OCI-LY1 (cell line): ENCODE data around the gene BCL2L15.

Experiments
- H2AFZ ChIP-seq: fragments of 200-600 bp; sonication (generic), shearing (Covaris generic); 2 replicates; pipeline ENCODE4 v1.6.0; 2014; ENCODE audit warnings: antibody characterized with exemption, mild to moderate bottlenecking, low read length
- H3F3A ChIP-seq: fragments of 200-600 bp; sonication (generic), shearing (Covaris generic); 2 replicates; pipeline ENCODE4 v1.6.0; 2014; ENCODE audit warnings: mild to moderate bottlenecking, antibody characterized with exemption, low read length, moderate library complexity; ENCODE audit not compliant: insufficient read depth
- H3K27ac ChIP-seq: fragments of 200-600 bp; sonication (generic); 2 replicates; pipeline ENCODE4 v1.5.1; 2014; ENCODE audit warnings: low read length, mixed run types, mild to moderate bottlenecking, low read depth; ENCODE audit not compliant: poor library complexity, severe bottlenecking
- H3K27me3 ChIP-seq: fragments of 200-600 bp; sonication (generic); 2 replicates; pipeline ENCODE4 v1.6.0; 2014; ENCODE audit warnings: antibody characterized with exemption, mild to moderate bottlenecking, low read length, moderate library complexity; ENCODE audit not compliant: insufficient read depth
- H3K36me3 ChIP-seq: fragments of 200-600 bp; sonication (generic); 2 replicates; pipeline ENCODE4 v1.6.1; 2014; ENCODE audit warnings: mild to moderate bottlenecking, antibody characterized with exemption, low read length, moderate library complexity, mixed read lengths; ENCODE audit not compliant: insufficient read depth
- H3K4me1 ChIP-seq: fragments of 200-600 bp; sonication (generic); 2 replicates; pipeline ENCODE4 v1.5.1; 2014; ENCODE audit warnings: mild to moderate bottlenecking, low read length, moderate library complexity; ENCODE audit not compliant: insufficient read depth, severe bottlenecking
- H3K4me2 ChIP-seq: fragments of 200-600 bp; sonication (generic), shearing (Covaris generic); 2 replicates; pipeline ENCODE4 v1.6.1; 2014; ENCODE audit warnings: low read length
- H3K4me3 ChIP-seq: fragments of 200-600 bp; sonication (generic); 2 replicates; pipeline ENCODE4 v1.5.1; 2014; ENCODE audit warnings: low read length, low read depth, mild to moderate bottlenecking, mixed read lengths; ENCODE audit not compliant: poor library complexity, severe bottlenecking
- H3K79me2 ChIP-seq: fragments of 200-600 bp; shearing (Covaris generic); 2 replicates; pipeline ENCODE4 v1.6.1; 2016; ENCODE audit warnings: mixed run types, low read length, mixed read lengths; ENCODE audit not compliant: insufficient read depth
- H3K9ac ChIP-seq: fragments of 200-600 bp; sonication (generic), shearing (Covaris generic); 2 replicates; pipeline ENCODE4 v1.6.1; 2014; ENCODE audit warnings: mild to moderate bottlenecking, low read length, mixed read lengths
- H3K9me2 ChIP-seq: fragments of 200-600 bp; sonication (generic), shearing (Covaris generic); 2 replicates; pipeline ENCODE4 v1.6.1; 2014; ENCODE audit warnings: low read depth, mild to moderate bottlenecking, low read length, mixed read lengths
- H3K9me3 ChIP-seq: fragments of 200-600 bp; shearing (Covaris generic); 2 replicates; pipeline ENCODE4 v1.6.1; 2014; ENCODE audit warnings: low read length, mixed read lengths
- H4K20me1 ChIP-seq: fragments of 200-600 bp; sonication (generic), shearing (Covaris generic); 2 replicates; pipeline ENCODE4 v1.6.0; 2016; ENCODE audit warnings: mild to moderate bottlenecking, low read length; ENCODE audit not compliant: insufficient read depth
- CTCF ChIP-seq: fragments of 200-600 bp; sonication (generic), shearing (Covaris generic); IDR thresholded peaks from 2 replicates; pipeline ENCODE4 v1.5.1; 2017; ENCODE audit warnings: mild to moderate bottlenecking, antibody characterized with exemption, low read length, moderate library complexity, mixed read lengths
- EZH2 ChIP-seq: fragments of 200-600 bp; sonication (generic), shearing (Covaris generic); IDR thresholded peaks from 2 replicates; pipeline ENCODE4 v1.8.0; 2017; ENCODE audit warnings: borderline replicate concordance, mixed run types, mild to moderate bottlenecking, antibody characterized with exemption, low read length, moderate library complexity, mixed read lengths

Gene BCL2L15

GRCh38 chr1:113836534-113836933 is 50.8 kb downstream of the BCL2L15 start:
- Histone ChIP-seq H3K4me3 (no peak overlapping the region), H3K27me3 (no peaks in the 10 kb centered on the region), H3K9ac (no peak overlapping the region), H3K9me3 (no peaks in the 10 kb centered on the region), H3K27ac (no peak overlapping the region), H3K36me3 (peaks cover 59% of the 10 kb centered on the region), H3F3A (0 out of 2 replicates have a peak, but pooled peaks cover 6% of the 10 kb centered on the region), H3K79me2 (no peaks in the 10 kb centered on the region), H4K20me1 (no peaks in the 10 kb centered on the region), H2AFZ (no peak overlapping the region), H3K4me2 (no peak overlapping the region), H3K4me1 (no peaks in the 10 kb centered on the region), H3K9me2 (no peaks in the 10 kb centered on the region)
- no peak for TF ChIP-seq EZH2

- Histone ChIP-seq H3K9me3 (no peaks in the 10 kb centered on the region), H3K4me3 (no peak overlapping the region), H3K79me2 (no peaks in the 10 kb centered on the region), H4K20me1 (no peaks in the 10 kb centered on the region), H3K36me3 (peaks cover 59% of the 10 kb centered on the region), H3K9me2 (no peaks in the 10 kb centered on the region), H3K4me1 (no peaks in the 10 kb centered on the region), H3K9ac (no peak overlapping the region), H3F3A (0 out of 2 replicates have a peak, but pooled peaks cover 6% of the 10 kb centered on the region), H3K4me2 (no peak overlapping the region), H2AFZ (no peak overlapping the region), H3K27me3 (no peaks in the 10 kb centered on the region), H3K27ac (no peak overlapping the region)
- peak; percentile 46 for TF ChIP-seq CTCF
- TF ChIP-seq EZH2, result no peak
Observed at GRCh38 chr1:113835686-113836290, 51.6 kb downstream of the BCL2L15 start.

- H3K4me2 ChIP-seq, result no peak overlapping the region
- H3K79me2 ChIP-seq, result no peaks in the 10 kb centered on the region
- H3K4me1 ChIP-seq, result no peaks in the 10 kb centered on the region
- 0 out of 2 replicates have a peak, but pooled peaks cover 6% of the 10 kb centered on the region for H3F3A ChIP-seq
- H3K9me3 ChIP-seq, result no peaks in the 10 kb centered on the region
- no peak for TF ChIP-seq CTCF
- TF ChIP-seq EZH2, result no peak
- H2AFZ ChIP-seq, result no peak overlapping the region
- no peak overlapping the region for H3K4me3 ChIP-seq
- H3K9me2 ChIP-seq, result no peaks in the 10 kb centered on the region
- peaks cover 56% of the 10 kb centered on the region for H3K36me3 ChIP-seq
- no peaks in the 10 kb centered on the region for H3K27me3 ChIP-seq
- H3K9ac ChIP-seq, result no peak overlapping the region
- no peak overlapping the region for H3K27ac ChIP-seq
- H4K20me1 ChIP-seq, result no peaks in the 10 kb centered on the region
Observed at GRCh38 chr1:113834716-113835115, 52.7 kb downstream of the BCL2L15 start.
